Measurements from ENCODE around the gene HEATR5A. TPM values are rescaled to one million over a fixed set of nuclear protein-coding genes. Genes with fewer than 3 reads are reported as not detected.

The HEATR5A gene
- total and polyA plus RNA-seq, 2 of the 13 experiments (the other 11 are each of a cell fraction or from before 2014, with no cell fraction given) = 36.4 to 105 TPM

GRCh38 chr14:31286456-31287293, 133.7 kb downstream of the HEATR5A start (continued):
- TF ChIP-seq, protein P1, sequence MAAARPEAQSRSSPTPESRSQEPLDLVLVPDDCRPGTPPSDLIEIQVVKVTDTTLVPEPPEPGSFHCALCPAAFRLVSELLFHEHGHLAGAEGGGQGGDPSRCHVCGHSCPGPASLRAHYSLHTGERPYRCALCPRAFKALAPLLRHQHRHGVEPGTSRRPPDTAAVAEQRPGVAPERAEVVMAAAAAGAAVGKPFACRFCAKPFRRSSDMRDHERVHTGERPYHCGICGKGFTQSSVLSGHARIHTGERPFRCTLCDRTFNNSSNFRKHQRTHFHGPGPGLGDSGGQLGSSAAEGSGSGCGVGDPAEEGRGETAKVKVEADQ (CRISPR knock-in tag; IDR thresholded peaks at IDR 0.05; ENCODE audit: borderline replicate concordance) = peak; percentile 93; the same call in 1 of the 2 replicates
- TF ChIP-seq E2F5 (CRISPR knock-in tag; conservative IDR thresholded peaks at IDR 0.05) = no peak
- TF ChIP-seq, protein P2, sequence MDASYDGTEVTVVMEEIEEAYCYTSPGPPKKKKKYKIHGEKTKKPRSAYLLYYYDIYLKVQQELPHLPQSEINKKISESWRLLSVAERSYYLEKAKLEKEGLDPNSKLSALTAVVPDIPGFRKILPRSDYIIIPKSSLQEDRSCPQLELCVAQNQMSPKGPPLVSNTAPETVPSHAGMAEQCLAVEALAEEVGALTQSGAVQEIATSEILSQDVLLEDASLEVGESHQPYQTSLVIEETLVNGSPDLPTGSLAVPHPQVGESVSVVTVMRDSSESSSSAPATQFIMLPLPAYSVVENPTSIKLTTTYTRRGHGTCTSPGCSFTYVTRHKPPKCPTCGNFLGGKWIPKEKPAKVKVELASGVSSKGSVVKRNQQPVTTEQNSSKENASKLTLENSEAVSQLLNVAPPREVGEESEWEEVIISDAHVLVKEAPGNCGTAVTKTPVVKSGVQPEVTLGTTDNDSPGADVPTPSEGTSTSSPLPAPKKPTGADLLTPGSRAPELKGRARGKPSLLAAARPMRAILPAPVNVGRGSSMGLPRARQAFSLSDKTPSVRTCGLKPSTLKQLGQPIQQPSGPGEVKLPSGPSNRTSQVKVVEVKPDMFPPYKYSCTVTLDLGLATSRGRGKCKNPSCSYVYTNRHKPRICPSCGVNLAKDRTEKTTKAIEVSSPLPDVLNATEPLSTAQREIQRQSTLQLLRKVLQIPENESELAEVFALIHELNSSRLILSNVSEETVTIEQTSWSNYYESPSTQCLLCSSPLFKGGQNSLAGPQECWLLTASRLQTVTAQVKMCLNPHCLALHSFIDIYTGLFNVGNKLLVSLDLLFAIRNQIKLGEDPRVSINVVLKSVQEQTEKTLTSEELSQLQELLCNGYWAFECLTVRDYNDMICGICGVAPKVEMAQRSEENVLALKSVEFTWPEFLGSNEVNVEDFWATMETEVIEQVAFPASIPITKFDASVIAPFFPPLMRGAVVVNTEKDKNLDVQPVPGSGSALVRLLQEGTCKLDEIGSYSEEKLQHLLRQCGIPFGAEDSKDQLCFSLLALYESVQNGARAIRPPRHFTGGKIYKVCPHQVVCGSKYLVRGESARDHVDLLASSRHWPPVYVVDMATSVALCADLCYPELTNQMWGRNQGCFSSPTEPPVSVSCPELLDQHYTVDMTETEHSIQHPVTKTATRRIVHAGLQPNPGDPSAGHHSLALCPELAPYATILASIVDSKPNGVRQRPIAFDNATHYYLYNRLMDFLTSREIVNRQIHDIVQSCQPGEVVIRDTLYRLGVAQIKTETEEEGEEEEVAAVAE (CRISPR knock-in tag; IDR thresholded peaks at IDR 0.05; ENCODE audit: borderline replicate concordance) = peak; percentile 77
- TF ChIP-seq IRF2 (CRISPR knock-in tag; IDR thresholded peaks at IDR 0.05) = peak; percentile 78
- peak; percentile 78 for TF ChIP-seq ZNF501 (CRISPR knock-in tag; IDR thresholded peaks at IDR 0.05)
- TF ChIP-seq E2F1 (CRISPR knock-in tag; IDR thresholded peaks at IDR 0.05) = 0 out of 2 replicates have a peak, but pooled peaks have one; percentile 31
- peak; percentile 93 for TF ChIP-seq ZNF644 (CRISPR knock-in tag; IDR thresholded peaks at IDR 0.05; ENCODE audit: low read depth)
- peak; percentile 86 for TF ChIP-seq TMF1 (CRISPR knock-in tag; IDR thresholded peaks at IDR 0.05; ENCODE audit: low read depth)
- peak; percentile 37; the same call in 1 of the 2 replicates for TF ChIP-seq SRY (CRISPR knock-in tag; IDR thresholded peaks at IDR 0.05)
- 0 out of 2 replicates have a peak, but pooled peaks have one; percentile 25 for TF ChIP-seq GFI1 (CRISPR knock-in tag; IDR thresholded peaks at IDR 0.05; ENCODE audit: borderline replicate concordance)
- TF ChIP-seq ZNF878 (CRISPR knock-in tag; IDR thresholded peaks at IDR 0.05) = no peak
- TF ChIP-seq SP140L (CRISPR knock-in tag; IDR thresholded peaks at IDR 0.05; ENCODE audit: borderline replicate concordance) = 0 out of 2 replicates have a peak, but pooled peaks have one; percentile 61
- TF ChIP-seq SP5 (CRISPR knock-in tag; IDR thresholded peaks at IDR 0.05; ENCODE audit: borderline replicate concordance, low read depth) = peak; percentile 53; the same call in 1 of the 2 replicates
- peak; percentile 32; the same call in 1 of the 2 replicates for TF ChIP-seq ETV5 (CRISPR knock-in tag; IDR thresholded peaks at IDR 0.05; ENCODE audit: borderline replicate concordance)
- no peak for TF ChIP-seq CENPBD1 (CRISPR knock-in tag; IDR thresholded peaks at IDR 0.05; ENCODE audit: borderline replicate concordance, low read depth)
- no peak; the same call in 1 of the 2 replicates for TF ChIP-seq FOXC1 (CRISPR knock-in tag; IDR thresholded peaks at IDR 0.05; ENCODE audit: borderline replicate concordance)
- peak; percentile 92; the same call in 1 of the 2 replicates for TF ChIP-seq ZNF337 (CRISPR knock-in tag; IDR thresholded peaks at IDR 0.05; ENCODE audit: borderline replicate concordance, low read depth)
- peak; percentile 34; the same call in 1 of the 2 replicates for TF ChIP-seq KLF9 (CRISPR knock-in tag; IDR thresholded peaks at IDR 0.05; ENCODE audit: low read depth)
- TF ChIP-seq ZSCAN9 (CRISPR knock-in tag; IDR thresholded peaks at IDR 0.05; ENCODE audit: borderline replicate concordance) = peak; percentile 94
- TF ChIP-seq ZNF232 (CRISPR knock-in tag; IDR thresholded peaks at IDR 0.05; ENCODE audit: borderline replicate concordance) = no peak
- TF ChIP-seq ZNF530 (CRISPR knock-in tag; IDR thresholded peaks at IDR 0.05; ENCODE audit: low read depth) = no peak
